PFSK-1 (cell line): Measurements from ENCODE around the gene TBC1D22A.

Experiments
- POLR2AphosphoS5 ChIP-seq: IDR thresholded peaks from 2 replicates; pipeline ENCODE4 v1.6.1; 2012; ENCODE audit warnings: low read depth, mild to moderate bottlenecking, control low read depth, low read length, moderate library complexity
- TF ChIP-seq, protein P1 (sequence below), 2 experiments: IDR thresholded peaks; 2 replicates each; pipeline versions ENCODE4 v1.6.1 to v1.8.0; 2011 to 2012; ENCODE audit warnings: low read depth in 2 of 2, low read length in 2 of 2, control low read depth in 1 of 2, inconsistent platforms in 1 of 2, mild to moderate bottlenecking in 1 of 2, moderate library complexity in 1 of 2; ENCODE audit not compliant: insufficient read depth in 1 of 2

GRCh38 chr22:47033648-47034000, 271.2 kb downstream of the TBC1D22A start:
- no peak for TF ChIP-seq POLR2AphosphoS5
- TF ChIP-seq, protein P1, sequence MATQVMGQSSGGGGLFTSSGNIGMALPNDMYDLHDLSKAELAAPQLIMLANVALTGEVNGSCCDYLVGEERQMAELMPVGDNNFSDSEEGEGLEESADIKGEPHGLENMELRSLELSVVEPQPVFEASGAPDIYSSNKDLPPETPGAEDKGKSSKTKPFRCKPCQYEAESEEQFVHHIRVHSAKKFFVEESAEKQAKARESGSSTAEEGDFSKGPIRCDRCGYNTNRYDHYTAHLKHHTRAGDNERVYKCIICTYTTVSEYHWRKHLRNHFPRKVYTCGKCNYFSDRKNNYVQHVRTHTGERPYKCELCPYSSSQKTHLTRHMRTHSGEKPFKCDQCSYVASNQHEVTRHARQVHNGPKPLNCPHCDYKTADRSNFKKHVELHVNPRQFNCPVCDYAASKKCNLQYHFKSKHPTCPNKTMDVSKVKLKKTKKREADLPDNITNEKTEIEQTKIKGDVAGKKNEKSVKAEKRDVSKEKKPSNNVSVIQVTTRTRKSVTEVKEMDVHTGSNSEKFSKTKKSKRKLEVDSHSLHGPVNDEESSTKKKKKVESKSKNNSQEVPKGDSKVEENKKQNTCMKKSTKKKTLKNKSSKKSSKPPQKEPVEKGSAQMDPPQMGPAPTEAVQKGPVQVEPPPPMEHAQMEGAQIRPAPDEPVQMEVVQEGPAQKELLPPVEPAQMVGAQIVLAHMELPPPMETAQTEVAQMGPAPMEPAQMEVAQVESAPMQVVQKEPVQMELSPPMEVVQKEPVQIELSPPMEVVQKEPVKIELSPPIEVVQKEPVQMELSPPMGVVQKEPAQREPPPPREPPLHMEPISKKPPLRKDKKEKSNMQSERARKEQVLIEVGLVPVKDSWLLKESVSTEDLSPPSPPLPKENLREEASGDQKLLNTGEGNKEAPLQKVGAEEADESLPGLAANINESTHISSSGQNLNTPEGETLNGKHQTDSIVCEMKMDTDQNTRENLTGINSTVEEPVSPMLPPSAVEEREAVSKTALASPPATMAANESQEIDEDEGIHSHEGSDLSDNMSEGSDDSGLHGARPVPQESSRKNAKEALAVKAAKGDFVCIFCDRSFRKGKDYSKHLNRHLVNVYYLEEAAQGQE (IDR thresholded peaks at IDR 0.05; ENCODE audit: insufficient read depth in 1 of 2, low read depth in 2 of 2, low read length in 2 of 2) = no peak
